CD4-positive, alpha-beta T cell treated with Interleukin-12 subunit alpha and Interleukin-12 subunit beta, for 1 hour (primary cell): ENCODE results near the gene RAB8B.
"Not testable (repeated sequence)": the region's sequence is repeated elsewhere in the genome, so short reads cannot be mapped to it uniquely, and the experiment has no call there.

Experiments used
- DNase-seq: peaks from one replicate; pipeline ENCODE4 v3.0.0-alpha.2; 2020

RAB8B gene

GRCh38 chr15:63186065-63186464 lies 3.3 kb upstream of the RAB8B start:
- DNase-seq, result no peak

DNA sequence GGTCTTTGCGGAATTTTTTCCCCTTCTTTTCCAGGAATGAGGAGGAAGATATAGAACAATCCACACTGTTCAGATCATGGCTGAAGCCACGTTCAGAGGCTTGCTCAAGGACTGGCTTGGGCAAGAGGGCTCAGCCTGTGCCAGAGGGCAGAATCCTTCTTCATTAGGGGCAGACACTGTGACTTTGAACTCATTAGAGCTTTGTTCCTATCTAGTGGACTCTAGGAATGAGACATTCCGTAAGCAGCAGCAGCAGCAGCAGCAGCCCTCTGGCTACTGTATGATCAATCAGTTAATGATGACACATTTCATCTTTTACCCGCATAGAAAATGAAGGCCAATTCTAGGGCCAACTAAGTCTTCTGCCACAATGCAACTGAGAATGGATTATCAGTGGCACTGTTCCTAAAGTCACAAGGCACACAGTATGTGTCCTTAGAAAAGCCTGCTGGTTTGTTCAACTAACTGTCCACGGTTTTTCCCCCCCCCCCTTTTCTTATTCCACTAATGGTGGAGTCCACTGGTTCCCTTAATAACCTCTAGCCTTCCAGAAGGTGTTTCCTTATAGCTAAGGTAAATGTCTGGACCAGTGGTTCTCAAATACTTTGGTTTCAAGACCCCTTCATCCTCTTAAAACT lies 1.7 kb upstream of the RAB8B start:
- DNase-seq, result no peak

DNA sequence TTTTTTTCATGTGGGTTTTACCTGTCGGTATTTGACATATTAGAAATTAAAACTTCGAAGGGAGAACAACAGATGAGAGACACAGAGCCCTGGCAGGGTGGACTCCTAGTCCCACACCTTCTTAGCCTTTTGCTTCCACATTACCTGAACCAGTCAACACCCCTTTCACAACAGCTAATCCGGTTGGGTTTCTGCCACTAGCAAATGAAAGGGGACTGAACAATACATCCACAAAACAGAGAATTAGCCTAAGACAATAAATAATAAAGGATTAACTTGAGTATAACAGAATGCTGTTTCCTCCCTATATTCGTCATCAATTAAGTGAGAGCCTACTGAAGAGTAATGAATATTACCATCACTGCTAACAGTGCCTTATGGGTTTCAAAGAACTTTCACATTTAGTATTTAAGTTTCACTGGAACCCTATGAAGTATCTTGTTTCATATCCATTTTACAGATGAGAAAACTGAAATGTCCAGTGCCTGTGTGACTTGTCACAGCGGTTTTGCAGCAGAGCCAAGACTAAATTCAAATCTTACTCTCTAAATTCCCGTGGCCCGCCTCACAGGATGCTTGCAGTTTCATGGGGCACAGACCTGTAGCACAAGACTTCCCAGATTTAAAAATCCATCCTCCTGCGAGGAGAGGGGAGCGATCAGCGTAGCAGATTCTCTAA lies 1.0 kb upstream of the RAB8B start:
- no peak for DNase-seq

- no peak for DNase-seq
These were observed 749 bp downstream of the RAB8B start for GRCh38 chr15:63189941-63190768.

GRCh38 chr15:63190769-63191649 lies 1.6 kb downstream of the RAB8B start:
- no peak for DNase-seq

GRCh38 chr15:63191895-63192618 lies 2.7 kb downstream of the RAB8B start:
- peak; percentile 89 for DNase-seq

DNA sequence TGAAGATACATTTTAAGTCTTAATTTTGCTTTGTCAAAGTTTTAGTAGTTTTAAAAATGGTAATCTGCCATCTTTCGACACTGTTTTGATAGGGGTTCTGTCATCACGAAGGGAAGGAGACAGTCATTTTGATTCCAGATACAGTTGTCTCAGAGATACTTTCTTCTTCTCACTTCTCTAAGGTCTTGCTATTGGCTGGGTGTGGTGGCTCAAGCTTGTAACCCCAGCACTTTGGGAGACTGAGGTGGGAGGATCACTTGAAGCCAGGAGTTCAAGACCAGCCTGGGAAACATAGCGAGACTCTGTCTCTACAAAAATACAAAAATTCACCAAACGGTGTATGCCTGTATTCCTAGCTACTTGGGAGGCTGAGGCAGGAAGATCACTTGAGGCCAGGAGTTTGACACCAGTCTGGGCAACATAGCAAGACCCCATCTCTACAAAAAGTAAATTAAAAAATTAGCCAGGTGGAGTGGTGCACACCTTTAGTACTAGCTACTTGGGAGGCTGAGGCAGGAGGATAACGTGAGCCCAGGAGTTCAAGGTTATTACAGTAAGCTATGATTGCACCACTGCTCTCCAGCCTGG lies 3.3 kb downstream of the RAB8B start:
- no peak for DNase-seq

DNA sequence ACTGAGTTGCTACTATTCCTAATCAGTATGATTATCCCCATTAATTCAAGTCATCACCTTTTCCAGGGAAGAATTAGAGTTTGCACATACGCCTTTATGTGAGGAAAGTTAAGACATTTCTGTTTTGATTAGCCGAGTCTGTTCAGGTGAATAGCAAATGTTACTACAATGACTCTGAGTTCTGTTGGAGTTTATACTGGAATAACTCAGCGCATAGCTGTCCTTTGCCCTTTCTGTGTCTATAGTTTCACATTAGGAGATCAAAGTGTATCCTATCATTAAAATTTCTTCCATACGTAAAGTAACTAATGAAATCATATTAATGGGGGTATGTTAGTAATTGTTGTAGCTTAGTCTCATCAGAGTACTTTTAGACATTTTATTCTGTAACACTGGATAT lies 4.9 kb downstream of the RAB8B start:
- no peak for DNase-seq

DNA sequence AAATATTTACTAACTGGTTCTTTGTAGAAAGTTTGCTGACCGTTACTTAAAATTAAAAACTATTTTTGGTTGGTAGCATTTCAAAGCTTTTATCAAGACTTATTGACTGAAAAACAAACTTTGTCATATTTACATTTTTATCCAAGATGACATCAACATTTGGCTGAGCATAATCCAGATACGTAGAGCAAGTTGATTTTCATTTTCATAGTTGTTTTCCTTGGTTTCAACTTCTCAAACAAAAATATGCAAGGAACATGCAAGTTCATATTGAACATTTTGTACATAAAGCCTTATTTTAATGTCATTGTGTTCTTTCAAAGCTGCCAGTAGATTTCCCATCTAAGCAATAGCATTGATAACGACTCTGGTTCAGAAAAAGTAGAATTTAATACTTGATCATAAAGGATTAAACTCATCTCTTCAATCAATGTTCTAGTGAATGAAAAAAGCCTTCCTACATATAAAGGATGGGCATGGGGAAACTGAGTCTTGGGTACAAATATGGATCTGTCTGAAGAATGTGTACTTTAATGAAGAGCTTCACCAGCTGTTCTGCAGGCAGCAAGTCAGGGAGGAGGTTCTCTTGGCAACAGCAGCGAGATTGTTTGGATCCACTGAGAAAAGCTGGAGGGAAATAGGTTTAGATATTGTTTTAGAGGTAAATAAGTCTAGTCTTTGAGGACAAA lies 5.6 kb downstream of the RAB8B start:
- no peak for DNase-seq

- DNase-seq, result no peak
These were observed 6.2 kb downstream of the RAB8B start for GRCh38 chr15:63195569-63196015.

DNA sequence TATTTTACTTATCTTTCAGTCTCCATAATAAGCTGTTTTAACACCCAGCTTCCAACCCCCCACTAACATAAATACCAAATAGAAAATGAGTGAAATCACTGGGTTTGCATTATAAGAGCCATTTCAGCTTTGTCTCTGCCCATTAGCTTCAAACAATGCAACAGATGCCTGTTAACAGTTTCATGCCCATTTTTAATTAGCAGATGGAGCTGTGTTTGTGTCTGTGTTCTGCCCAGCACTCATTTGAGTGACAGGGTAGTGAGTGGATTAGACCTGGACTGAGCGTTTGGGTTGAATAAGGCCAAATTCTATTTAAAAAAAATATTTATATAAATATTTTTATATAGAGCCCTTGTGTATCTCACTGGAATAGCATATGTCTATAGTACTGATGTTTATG lies 7.4 kb downstream of the RAB8B start:
- no peak for DNase-seq

DNA sequence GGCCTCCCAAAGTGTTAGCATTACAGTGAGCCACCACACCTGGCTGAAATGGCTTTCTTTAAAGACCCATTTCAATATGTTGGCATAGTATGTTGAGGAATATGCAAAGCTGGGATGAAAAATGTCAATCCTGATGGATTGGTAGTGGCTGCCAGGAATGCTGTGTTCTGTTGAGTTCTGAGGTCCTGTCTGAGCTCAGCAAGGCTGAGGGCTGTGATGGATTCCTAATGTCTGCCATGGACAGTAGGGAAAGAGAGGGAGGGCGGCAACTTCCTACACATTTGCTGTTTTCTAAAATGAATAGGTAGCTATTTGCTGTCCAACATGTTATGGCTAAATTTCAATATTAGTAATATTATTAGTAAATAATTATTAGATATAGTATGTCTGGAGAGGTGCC lies 8.2 kb downstream of the RAB8B start:
- no peak for DNase-seq

DNA sequence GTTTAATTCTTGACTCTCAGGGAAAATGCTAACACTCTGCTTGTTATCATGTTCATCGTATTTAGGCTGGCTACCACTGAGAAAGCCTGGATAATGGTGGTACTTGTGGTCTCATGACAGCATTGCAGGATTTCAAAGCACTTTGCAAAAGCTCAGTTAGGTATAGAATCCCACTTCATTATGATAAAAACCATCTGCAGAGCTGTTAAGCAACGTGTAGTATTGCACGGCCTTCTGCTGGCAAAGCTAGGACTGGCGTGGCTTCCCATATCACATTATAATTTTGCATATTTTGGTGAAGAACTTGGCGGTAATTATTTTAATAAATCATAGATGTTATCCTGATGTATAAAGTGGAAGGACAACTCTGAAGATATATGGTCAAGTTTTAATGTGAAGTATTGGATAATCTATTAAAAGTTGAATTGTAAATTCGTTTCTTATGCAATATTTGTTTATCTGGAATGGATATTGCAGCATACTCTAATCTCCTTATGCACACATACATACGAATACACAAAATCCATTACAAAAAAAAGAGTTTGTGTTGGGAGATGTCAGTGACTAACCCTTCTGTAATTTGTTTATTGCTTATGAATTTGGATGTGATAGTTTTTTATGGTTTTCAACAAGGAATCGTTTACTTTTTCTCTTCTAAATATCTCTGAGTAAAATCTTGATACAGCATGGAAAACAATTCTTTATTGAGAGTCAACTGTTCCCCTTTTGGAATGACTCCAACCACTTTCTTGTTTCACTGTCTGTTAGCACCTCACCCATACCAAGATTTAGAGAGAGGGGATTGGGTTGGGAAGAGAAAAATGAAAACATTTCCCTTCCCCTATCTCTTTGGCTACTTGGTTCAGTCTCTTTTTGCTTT lies 9.2 kb downstream of the RAB8B start:
- no peak for DNase-seq

GRCh38 chr15:63200464-63201249 lies 11.3 kb downstream of the RAB8B start:
- no peak for DNase-seq

DNA sequence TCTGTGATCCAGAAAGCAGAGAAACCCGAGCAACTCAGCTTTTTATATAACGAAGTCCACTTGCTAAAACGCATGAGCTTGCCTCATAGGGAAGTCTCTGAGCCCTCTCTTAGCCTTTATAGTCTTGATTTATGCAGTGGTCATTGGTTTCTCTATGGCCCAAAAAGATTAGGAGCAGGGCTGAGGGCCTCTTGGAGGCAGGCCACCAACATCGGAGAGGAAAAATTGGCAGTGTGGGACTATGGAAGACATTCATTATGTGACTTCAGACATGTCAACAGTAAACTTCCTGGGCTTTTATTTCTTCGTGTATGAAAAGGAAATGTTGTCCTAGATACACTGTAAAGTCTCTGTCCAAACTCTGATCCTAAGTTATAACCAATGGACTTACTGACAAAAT lies 13.5 kb downstream of the RAB8B start:
- no peak for DNase-seq

DNA sequence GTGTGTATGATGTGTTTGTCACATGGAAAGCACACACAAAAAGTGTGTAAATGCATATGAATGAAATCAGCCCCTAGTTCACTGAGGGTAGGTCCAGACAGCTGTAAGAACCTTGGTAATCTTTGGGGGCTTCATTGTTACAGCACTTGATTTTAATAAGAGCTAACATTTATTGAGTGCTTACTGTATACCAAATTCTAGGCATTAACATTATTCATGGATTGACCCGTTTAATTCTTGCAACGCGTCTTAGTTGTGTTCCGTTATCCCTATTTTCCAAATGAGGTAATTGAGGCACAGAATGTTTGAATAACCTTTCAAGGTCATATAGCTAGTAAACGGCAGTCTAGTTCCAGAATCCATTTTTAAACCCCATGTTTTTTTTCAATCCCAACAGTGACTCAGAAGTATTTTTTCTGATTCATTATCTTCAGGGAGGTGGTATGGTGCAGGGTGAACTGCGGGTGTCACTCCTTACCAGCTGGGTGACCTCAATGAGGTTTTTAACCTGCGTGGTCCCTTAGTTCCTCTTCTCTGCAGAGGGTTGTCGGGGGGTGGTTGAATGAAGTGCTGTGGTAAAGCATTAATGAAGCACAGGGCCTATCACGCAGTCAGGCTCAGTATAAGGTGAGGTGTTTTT lies 14.2 kb downstream of the RAB8B start:
- peak; percentile 60 for DNase-seq

GRCh38 chr15:63206079-63206478 lies 16.7 kb downstream of the RAB8B start:
- DNase-seq, result no peak

- DNase-seq, result not testable (repeated sequence)
These were observed 19.4 kb downstream of the RAB8B start for GRCh38 chr15:63208824-63209223.
